H1 (cell line): ENCODE results near the gene SIM2. TPM values are rescaled to one million over a fixed set of nuclear protein-coding genes. Genes with fewer than 3 reads are reported as not detected.

Experiments used
- CTCF ChIA-PET: fragments of 300-600 bp; sonication (Branson Sonifier 250); formaldehyde crosslinking; loops from one replicate; lab custom pipeline; 2021; ENCODE audit not compliant: partially characterized antibody; lab: Charles Lee
- POLR2A ChIA-PET: fragments of 300-600 bp; sonication (Branson Sonifier 250); formaldehyde crosslinking; loops from one replicate; lab custom pipeline; 2021; ENCODE audit warnings: inconsistent platforms; ENCODE audit not compliant: partially characterized antibody; lab: Charles Lee
- DNase-seq, 2 experiments: peaks; one replicate each; pipeline versions ENCODE4 v3.0.0 to v3.0.0-alpha.2; 2010 to 2022; ENCODE audit warnings: low spot score in 2 of 2, low read depth in 1 of 2, mixed read lengths in 1 of 2
- FAIRE-seq: peaks from 2 replicates; lab custom pipeline; 2011; peaks lifted over from hg19 to GRCh38; lab: Jason Lieb, UNC
- H2AFZ ChIP-seq: 2 replicates; pipeline ENCODE4 v1.8.1; 2012; ENCODE audit warnings: low read length, inconsistent platforms
- H2AK5ac ChIP-seq: 2 replicates; pipeline ENCODE4 v1.6.1; 2013; ENCODE audit warnings: low read depth, low read length
- H2BK120ac ChIP-seq: replicated peaks from 2 replicates; pipeline ENCODE3; 2013; ENCODE audit warnings: low read depth, low read length, inconsistent platforms
- H2BK12ac ChIP-seq: 2 replicates; pipeline ENCODE4 v1.6.1; 2013; ENCODE audit warnings: low read depth, low read length
- H2BK15ac ChIP-seq: 2 replicates; pipeline ENCODE4 v1.6.1; 2013; ENCODE audit warnings: low read length
- H2BK20ac ChIP-seq: 2 replicates; pipeline ENCODE4 v1.6.1; 2013; ENCODE audit warnings: low read length
- H2BK5ac ChIP-seq: 2 replicates; pipeline ENCODE4 v1.6.1; 2013; ENCODE audit warnings: low read depth, low read length
- H3K14ac ChIP-seq: 2 replicates; pipeline ENCODE4 v1.6.1; 2013; ENCODE audit warnings: inconsistent platforms; ENCODE audit not compliant: insufficient read length
- H3K18ac ChIP-seq: 2 replicates; pipeline ENCODE4 v1.6.1; 2013; ENCODE audit warnings: low read length; ENCODE audit errors: extremely low read depth
- H3K23ac ChIP-seq: 2 replicates; pipeline ENCODE4 v1.6.1; 2013; ENCODE audit warnings: inconsistent platforms; ENCODE audit not compliant: insufficient read length
- H3K23me2 ChIP-seq: 2 replicates; pipeline ENCODE4 v1.6.1; 2013; ENCODE audit warnings: low read depth, low read length
- H3K27ac ChIP-seq: 2 replicates; pipeline ENCODE4 v1.6.1; 2011; ENCODE audit warnings: low read depth, low read length, inconsistent platforms
- H3K27me3 ChIP-seq, 4 experiments: replicated peaks in 1 of 4; 1 replicate in 1 of 4; 2 replicates in 3 of 4; pipeline versions ENCODE4 v1.6.1 to v1.8.1; 2011 to 2013; ENCODE audit warnings: low read length in 3 of 4, mild to moderate bottlenecking in 3 of 4, inconsistent platforms in 2 of 4, mixed read lengths in 2 of 4, moderate library complexity in 1 of 4; ENCODE audit not compliant: control insufficient read depth in 3 of 4, insufficient read depth in 3 of 4; ENCODE audit errors: extremely low read depth in 1 of 4
- H3K36me3 ChIP-seq, 4 experiments: 2 replicates each; pipeline versions ENCODE4 v1.6.1 to v1.8.1; 2011 to 2013; ENCODE audit warnings: mild to moderate bottlenecking in 4 of 4, low read length in 3 of 4, moderate library complexity in 2 of 4, control low read depth in 1 of 4, inconsistent platforms in 1 of 4; ENCODE audit not compliant: insufficient read depth in 4 of 4, control insufficient read depth in 2 of 4
- H3K4ac ChIP-seq: replicated peaks from 2 replicates; pipeline ENCODE3; 2013; ENCODE audit warnings: low read length, low read depth, mixed read lengths, inconsistent platforms; ENCODE audit not compliant: insufficient read length
- H3K4me1 ChIP-seq, 4 experiments: replicated peaks in 1 of 4; 1 replicate in 1 of 4; 2 replicates in 3 of 4; pipeline versions ENCODE4 v1.6.1 to v1.8.1; 2011 to 2013; ENCODE audit warnings: low read length in 3 of 4, inconsistent platforms in 2 of 4, mixed read lengths in 1 of 4; ENCODE audit not compliant: insufficient read depth in 4 of 4, control insufficient read depth in 3 of 4
- H3K4me2 ChIP-seq, 2 experiments: 2 replicates each; pipeline versions ENCODE4 v1.6.1 to v1.8.1; 2011 to 2013; ENCODE audit warnings: low read depth in 2 of 2, low read length in 2 of 2, control low read depth in 1 of 2, inconsistent platforms in 1 of 2, mild to moderate bottlenecking in 1 of 2; ENCODE audit not compliant: insufficient read depth in 1 of 2
- H3K4me3 ChIP-seq, 4 experiments: fragments of 200-600, 300-600 bp in 1 of 4; sonication (generic), shearing (Covaris generic), sonication (Bioruptor Twin) in 1 of 4; 2 replicates each; pipeline versions ENCODE4 v1.5.1 to v1.8.1; 2011 to 2016; ENCODE audit warnings: low read length in 4 of 4, low read depth in 3 of 4, control low read depth in 2 of 4, inconsistent platforms in 2 of 4, mild to moderate bottlenecking in 2 of 4, mixed read lengths in 1 of 4, moderate library complexity in 1 of 4; ENCODE audit not compliant: insufficient read depth in 2 of 4; ENCODE audit errors: extremely low read depth in 1 of 4
- H3K56ac ChIP-seq: replicated peaks from 2 replicates; pipeline ENCODE3; 2013; ENCODE audit warnings: low read depth, mild to moderate bottlenecking, mixed read lengths, low read length, inconsistent platforms; ENCODE audit not compliant: insufficient read length
- H3K79me1 ChIP-seq: 2 replicates; pipeline ENCODE4 v1.6.1; 2013; ENCODE audit warnings: low read depth, low read length, control low read depth
- H3K79me2 ChIP-seq, 2 experiments: 2 replicates each; pipeline versions ENCODE4 v1.6.1 to v1.8.1; 2012 to 2013; ENCODE audit warnings: low read length in 2 of 2, mild to moderate bottlenecking in 2 of 2, inconsistent platforms in 1 of 2; ENCODE audit not compliant: insufficient read depth in 2 of 2, control insufficient read depth in 1 of 2
- H3K9ac ChIP-seq, 4 experiments: replicated peaks in 1 of 4; 1 replicate in 1 of 4; 2 replicates in 3 of 4; pipeline versions ENCODE4 v1.6.1 to v1.8.1; 2011 to 2013; ENCODE audit warnings: low read depth in 3 of 4, low read length in 3 of 4, control low read depth in 2 of 4, mild to moderate bottlenecking in 2 of 4, moderate library complexity in 2 of 4, inconsistent platforms in 1 of 4; ENCODE audit errors: extremely low read depth in 1 of 4
- H3K9me3 ChIP-seq, 2 experiments: 2 replicates each; pipeline versions ENCODE4 v1.6.1 to v1.8.1; 2012 to 2013; ENCODE audit warnings: mild to moderate bottlenecking in 2 of 2, moderate library complexity in 2 of 2, control low read depth in 1 of 2, inconsistent platforms in 1 of 2, low read depth in 1 of 2, low read length in 1 of 2, mixed read lengths in 1 of 2; ENCODE audit not compliant: insufficient read depth in 2 of 2
- H4K20me1 ChIP-seq, 2 experiments: replicated peaks in 1 of 2; 2 replicates each; pipeline versions ENCODE3 to v1.8.1; 2011 to 2013; ENCODE audit warnings: inconsistent platforms in 2 of 2, low read length in 2 of 2, mild to moderate bottlenecking in 1 of 2; ENCODE audit not compliant: insufficient read depth in 2 of 2, control insufficient read depth in 1 of 2
- H4K5ac ChIP-seq: 2 replicates; pipeline ENCODE4 v1.6.1; 2013; ENCODE audit warnings: low read length, low read depth, mixed read lengths, inconsistent platforms; ENCODE audit not compliant: insufficient read length
- H4K8ac ChIP-seq: 2 replicates; pipeline ENCODE4 v1.8.0; 2013; ENCODE audit warnings: mild to moderate bottlenecking, moderate library complexity, low read length, inconsistent platforms; ENCODE audit not compliant: insufficient read depth; ENCODE audit errors: extremely low read depth
- H4K91ac ChIP-seq: replicated peaks from 2 replicates; pipeline ENCODE3; 2013; ENCODE audit warnings: low read length, mixed read lengths, inconsistent platforms; ENCODE audit not compliant: insufficient read length
- ASH2L ChIP-seq: fragments of 200-600, 300-600 bp; sonication (generic); IDR thresholded peaks from one replicate; pipeline ENCODE4 v1.7.1; 2017; ENCODE audit warnings: low read length
- ATF2 ChIP-seq: IDR thresholded peaks from 2 replicates; pipeline ENCODE4 v1.6.1; 2012; ENCODE audit warnings: low read length, inconsistent platforms
- BACH1 ChIP-seq: IDR thresholded peaks from 2 replicates; pipeline ENCODE4 v1.6.1; 2012; ENCODE audit warnings: low read length, improper control_type of control experiment
- CREB1 ChIP-seq: IDR thresholded peaks from 2 replicates; pipeline ENCODE4 v1.6.1; 2012; ENCODE audit warnings: inconsistent platforms
- E2F6 ChIP-seq: IDR thresholded peaks from 2 replicates; pipeline ENCODE4 v1.6.1; 2012; ENCODE audit warnings: inconsistent platforms
- EGR1 ChIP-seq: IDR thresholded peaks from 2 replicates; pipeline ENCODE4 v1.6.1; 2011; ENCODE audit warnings: low read depth, low read length, borderline replicate concordance
- KDM1A ChIP-seq: fragments of 200-600, 300-600 bp; sonication (generic); IDR thresholded peaks from 2 replicates; pipeline ENCODE4 v1.7.1; 2016; ENCODE audit warnings: mild to moderate bottlenecking, low read length, borderline replicate concordance
- NANOG ChIP-seq: IDR thresholded peaks from 2 replicates; pipeline ENCODE4 v1.6.1; 2011; ENCODE audit warnings: low read length, low read depth, mild to moderate bottlenecking, inconsistent platforms; ENCODE audit not compliant: insufficient read depth, poor library complexity, severe bottlenecking
- SIX5 ChIP-seq: IDR thresholded peaks from 2 replicates; pipeline ENCODE4 v1.6.1; 2011; ENCODE audit warnings: mild to moderate bottlenecking, low read depth, low read length
- SP1 ChIP-seq: IDR thresholded peaks from 2 replicates; pipeline ENCODE4 v1.6.1; 2011; ENCODE audit warnings: low read depth, low read length
- SP2 ChIP-seq: IDR thresholded peaks from 2 replicates; pipeline ENCODE4 v1.6.1; 2012; ENCODE audit warnings: mild to moderate bottlenecking, low read length, inconsistent platforms
- SP4 ChIP-seq: IDR thresholded peaks from 2 replicates; pipeline ENCODE4 v1.6.1; 2012; ENCODE audit warnings: low read length, inconsistent platforms
- TCF12 ChIP-seq: IDR thresholded peaks from 2 replicates; pipeline ENCODE4 v1.6.1; 2011; ENCODE audit warnings: low read depth, mild to moderate bottlenecking, low read length
- ZNF274 ChIP-seq: IDR thresholded peaks from 2 replicates; pipeline ENCODE4 v1.7.0; 2012; ENCODE audit warnings: low read length, borderline replicate concordance; ENCODE audit errors: extremely low read depth
- WGBS, 2 experiments: shearing (Covaris generic) in 1 of 2; methylation state at CpG; one replicate each; pipeline versions ENCODE4 v1.1.6 to v1.1.7; 2013 to 2015; ENCODE audit warnings: low lambda C conversion rate in 2 of 2, mixed read lengths in 2 of 2, inconsistent platforms in 1 of 2, low coverage in 1 of 2, missing lambda C conversion rate in 1 of 2; ENCODE audit not compliant: insufficient replicate concordance in 2 of 2, insufficient coverage in 1 of 2, insufficient read length in 1 of 2; ENCODE audit errors: extremely low coverage in 1 of 2, missing lambda C conversion rate in 1 of 2; 5-methylcytosine and 5-hydroxymethylcytosine counted together
- polyA plus RNA-seq, 7 experiments: library from polyadenylated mRNA; depleted of rRNA in 3 of 7; stranded (reverse) in 5 of 7; unstranded in 2 of 7; fragments of >200 nt in 5 of 7; fragments of 200-250 nt in 2 of 7; gene quantifications; 1 replicate in 5 of 7; 2 replicates in 1 of 7; 4 replicates in 1 of 7; pipeline versions ENCODE4 v1.2.1 to v1.2.3, GENCODE V29; 2011 to 2013; ENCODE audit warnings: missing spikeins in 2 of 7, mixed read lengths in 2 of 7
- total RNA-seq: library from RNA; stranded (reverse); fragmentation: NEBNext Ultra II Directional; extraction: Animal tissue kit (Norgen Biotek cat#: 25700); gene quantifications from 2 replicates; pipeline ENCODE4 v1.2.1, GENCODE V29; 2021

SIM2 gene
- total and polyA plus RNA-seq, 2 of the 8 experiments (the other 6 are each of a cell fraction or from before 2014, with no cell fraction given), result 0.05 to 0.26 TPM

GRCh38 chr21:36733857-36734256 is 34.9 kb downstream of the SIM2 start:
- Histone ChIP-seq H4K91ac (peak overlapping the region; percentile 53), H3K56ac (no peak overlapping the region), H4K5ac (no peak overlapping the region), H3K4me3 (no peak overlapping the region), H2BK12ac (no peak overlapping the region), H3K18ac (no peak overlapping the region; the same call in 1 of the 2 replicates), H3K27ac (no peak overlapping the region), H3K9me3 (no peaks in the 10 kb centered on the region), H3K9ac (no peak overlapping the region), H2BK5ac (no peak overlapping the region), H2AK5ac (0 out of 2 replicates have a peak overlapping the region, but pooled peaks have one; percentile 39), H4K8ac (no peak overlapping the region), H3K23ac (no peak overlapping the region), H3K14ac (no peak overlapping the region), H2AFZ (no peak overlapping the region), H3K23me2 (no peaks in the 10 kb centered on the region), H2BK120ac (no peak overlapping the region), H4K20me1 (no peaks in the 10 kb centered on the region), H3K79me1 (no peaks in the 10 kb centered on the region), H3K4ac (no peak overlapping the region), H3K27me3 (no peaks in the 10 kb centered on the region), H2BK20ac (no peak overlapping the region), H3K4me2 (no peak overlapping the region), H3K36me3 (no peaks in the 10 kb centered on the region), H3K79me2 (no peaks in the 10 kb centered on the region), H3K4me1 (peaks cover 0 to 3% (median under 1%) of the 10 kb centered on the region in 4 experiments; a peak in 2 of 7 replicates), H2BK15ac (no peak overlapping the region)
- ChIA-PET POLR2A (no interaction called here), CTCF (interaction anchor here (0.6 to 2.3 kb wide), 4 partner anchors 10 to 178 kb away, joined by 3 to 6 read pairs (median 4); no protein-coding TSS in a partner anchor)
- DNase-seq, result no peak
- FAIRE-seq, result no peak
- WGBS, 2 experiments, result 88% methylated on average over 6 of the region's 6 CpGs; no CpG with 5 or more reads in 1 of the 2 experiments
- no peak for TF ChIP-seq TCF12
- no peak for TF ChIP-seq CREB1
- TF ChIP-seq SP4, result no peak
- no peak for TF ChIP-seq SP1
- no peak for TF ChIP-seq ATF2
- no peak for TF ChIP-seq BACH1
- TF ChIP-seq KDM1A, result no peak
- TF ChIP-seq ZNF274, result no peak
- no peak for TF ChIP-seq NANOG
- TF ChIP-seq SIX5, result no peak
- TF ChIP-seq ASH2L, result no peak
- TF ChIP-seq E2F6, result no peak
- TF ChIP-seq SP2, result no peak
- no peak for TF ChIP-seq EGR1
